GM19397 (cell line): ENCODE measurements around the gene PRDX3.

Source experiments
- ATAC-seq: cut with Tn5 transposase; IDR thresholded peaks from one replicate; pipeline ENCODE4 v1.9.1; 2021; ENCODE audit warnings: mild to moderate bottlenecking, moderate library complexity; ENCODE audit not compliant: unreplicated experiment

Gene PRDX3

DNA sequence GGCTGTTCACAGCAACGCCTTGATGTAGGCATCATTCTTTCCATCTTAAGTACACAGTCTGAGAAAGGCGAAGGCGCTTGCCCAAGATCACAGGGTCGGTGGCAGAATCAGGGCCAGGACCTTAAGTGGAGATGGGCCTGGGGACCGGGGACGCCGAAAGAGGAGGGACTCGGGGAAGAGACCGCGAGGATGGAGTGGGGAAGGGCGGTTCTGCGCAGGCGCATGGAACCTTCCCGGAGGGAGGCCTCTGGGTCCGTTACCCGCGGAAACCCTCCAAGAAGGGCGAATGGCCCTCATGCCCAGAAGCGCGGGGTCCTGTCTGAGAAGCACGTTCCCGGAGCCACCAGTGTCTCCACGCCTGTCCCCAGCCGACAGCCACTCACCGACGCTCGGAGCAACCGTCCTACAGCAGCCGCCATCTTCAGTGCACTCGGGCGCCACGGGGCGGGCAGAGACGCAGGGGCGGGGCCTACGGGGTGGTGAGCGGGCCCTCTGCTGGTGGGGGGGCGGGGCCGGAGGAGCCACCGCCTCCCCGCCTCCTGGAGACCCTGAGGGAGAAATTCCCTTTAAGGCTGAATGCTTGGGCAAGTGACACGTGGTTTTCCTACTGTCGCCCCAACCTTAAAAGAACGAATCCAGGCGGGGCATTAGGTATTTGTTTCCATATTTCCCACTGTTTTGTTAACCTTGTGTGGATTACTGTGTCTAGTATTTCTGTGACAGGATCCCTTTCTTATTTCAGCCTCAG is at the start of gene PRDX3:
Gene PRDX3, minus strand, starts transcription at position 441 of the 748 bp plus-strand sequence. Its CDS starts 22 bp downstream, at position 419.
- peak; percentile 95 for ATAC-seq

GRCh38 chr10:119227825-119228224 is 49.2 kb upstream of the PRDX3 start:
- ATAC-seq, result no peak

DNA sequence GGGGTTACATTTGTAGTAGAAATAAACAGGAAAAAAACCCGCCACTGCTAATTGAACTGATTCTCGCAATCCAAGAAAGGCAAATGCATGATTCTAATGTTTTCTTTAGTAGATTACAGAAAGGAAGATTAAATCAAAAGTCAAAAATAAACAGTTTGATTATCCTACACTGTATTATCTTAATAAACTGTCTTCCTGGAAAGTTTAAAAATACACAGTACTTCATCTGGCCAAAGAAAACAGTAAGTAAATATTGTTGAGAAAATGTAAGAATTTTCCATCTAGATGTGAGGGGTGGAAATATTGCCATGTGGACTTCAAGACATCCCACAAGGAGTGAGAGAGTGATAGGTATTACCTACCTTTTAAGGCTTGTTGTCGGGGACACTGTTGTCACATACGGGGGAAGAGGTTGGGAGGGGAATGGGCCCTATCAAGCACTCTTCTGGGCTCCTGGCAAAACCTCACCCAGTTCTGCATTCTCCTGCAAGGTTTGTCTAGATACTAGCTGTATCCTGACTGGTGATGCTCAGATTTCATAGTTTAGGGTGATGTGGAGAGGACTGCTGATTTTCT is 46.6 kb upstream of the PRDX3 start:
- no peak for ATAC-seq

DNA sequence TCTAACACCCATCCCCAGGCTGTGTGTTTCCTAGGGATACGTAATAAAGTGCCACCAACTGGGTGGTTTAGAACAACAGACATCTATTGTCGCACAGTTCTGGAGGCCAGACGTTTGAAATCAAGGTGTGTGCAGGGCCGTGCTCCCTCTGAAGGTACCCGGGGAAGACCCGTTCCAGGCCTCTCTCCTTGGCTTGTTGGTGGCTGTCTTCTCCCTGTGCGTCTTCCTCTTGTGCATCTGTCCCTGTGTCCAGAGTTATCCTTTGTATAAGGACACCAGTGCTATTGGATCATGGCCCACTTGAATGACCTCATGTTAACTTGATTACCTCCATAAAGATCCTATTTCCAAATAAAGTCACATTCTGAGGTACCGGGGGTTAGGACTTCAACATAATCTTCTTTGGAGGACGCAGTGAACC is 44.4 kb upstream of the PRDX3 start:
- ATAC-seq, result no peak

GRCh38 chr10:119222537-119222936 is 43.9 kb upstream of the PRDX3 start:
- no peak for ATAC-seq

- ATAC-seq, result no peak
Measured at GRCh38 chr10:119221666-119222065, 43.1 kb upstream of the PRDX3 start.

DNA sequence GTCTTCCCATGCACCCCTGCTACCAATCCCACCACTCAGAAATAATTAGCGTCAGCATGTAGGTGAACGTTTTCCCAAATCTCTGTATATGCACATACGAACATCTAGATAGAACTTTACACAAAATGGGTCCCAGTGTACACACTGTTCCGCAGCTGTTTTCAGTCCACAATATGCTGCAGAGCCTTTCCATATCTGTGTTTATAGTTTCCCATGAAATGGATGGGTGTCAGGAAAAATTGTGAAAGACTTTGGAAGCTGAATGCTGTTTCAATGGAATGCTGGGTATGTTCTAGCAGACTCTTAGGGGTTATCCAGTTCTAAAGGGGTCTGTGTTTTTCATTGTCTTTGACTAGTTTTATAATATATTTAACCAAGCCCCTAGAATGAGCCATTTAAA is 42.6 kb upstream of the PRDX3 start:
- ATAC-seq, result no peak

DNA sequence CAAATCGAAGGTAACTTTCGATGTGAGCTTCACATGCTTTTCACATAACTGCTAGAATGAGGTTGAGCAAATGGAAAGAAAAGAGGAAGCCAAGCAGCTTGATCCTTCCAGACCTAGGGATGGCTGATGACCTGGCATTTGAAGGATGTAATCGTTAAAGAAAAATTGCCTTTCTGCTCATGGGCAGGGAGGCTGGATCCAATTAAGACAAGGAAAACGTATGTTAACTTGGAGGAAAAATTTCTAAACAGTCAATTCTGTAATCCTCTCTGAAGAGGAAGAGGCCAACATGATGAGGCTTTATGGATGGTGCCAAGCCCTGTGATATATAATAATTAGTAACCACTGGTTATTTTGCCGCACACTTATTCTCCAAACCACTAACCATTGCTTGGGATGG is 41.3 kb upstream of the PRDX3 start:
- no peak for ATAC-seq

DNA sequence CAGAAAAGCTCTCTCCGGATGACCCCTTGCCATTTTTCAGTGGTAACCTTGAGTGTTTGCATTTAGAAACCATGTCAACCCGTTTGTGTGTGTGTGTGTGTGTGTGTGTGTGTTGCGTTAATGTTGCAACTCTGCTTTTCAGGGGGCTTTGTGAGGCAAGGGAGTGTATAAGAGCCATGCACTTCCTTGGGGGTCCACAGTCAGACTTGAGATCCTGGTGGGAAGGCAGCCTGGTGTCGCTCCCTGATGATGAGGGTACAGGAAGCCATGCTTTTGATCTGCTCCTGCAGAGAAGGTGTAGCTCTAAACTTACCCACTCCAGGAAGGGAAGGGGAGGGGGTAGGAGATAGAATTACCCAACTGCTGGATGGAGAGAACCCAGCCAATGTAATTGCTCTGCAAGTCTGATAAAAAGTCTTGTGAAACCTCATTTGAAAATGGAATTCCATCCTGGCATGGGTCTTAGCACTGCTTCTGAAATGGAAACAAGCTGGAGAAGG is 39.4 kb upstream of the PRDX3 start:
- no peak for ATAC-seq

GRCh38 chr10:119217401-119217800 is 38.8 kb upstream of the PRDX3 start:
- no peak for ATAC-seq

DNA sequence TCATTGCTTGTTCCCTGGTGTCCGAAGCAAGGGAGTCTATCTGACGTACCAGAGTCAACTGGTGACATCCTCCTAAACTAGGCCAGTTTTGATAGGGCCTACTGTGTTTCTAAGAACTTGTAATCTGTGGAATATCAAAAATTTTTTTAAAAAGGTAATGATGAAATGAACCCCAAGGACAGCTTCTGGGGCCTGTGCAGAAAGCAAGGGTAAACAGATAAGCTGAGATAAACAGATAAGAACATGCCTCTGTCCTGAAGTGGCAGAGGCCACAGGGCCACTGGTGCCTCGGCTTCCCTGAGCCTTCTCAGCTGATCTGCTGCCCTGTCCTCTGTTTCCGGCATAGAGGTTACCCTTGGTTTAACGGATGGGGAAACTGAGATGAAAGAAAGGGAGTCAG is 37.5 kb upstream of the PRDX3 start:
- no peak for ATAC-seq

- no peak for ATAC-seq
Measured at GRCh38 chr10:119215371-119215770, 36.8 kb upstream of the PRDX3 start.

DNA sequence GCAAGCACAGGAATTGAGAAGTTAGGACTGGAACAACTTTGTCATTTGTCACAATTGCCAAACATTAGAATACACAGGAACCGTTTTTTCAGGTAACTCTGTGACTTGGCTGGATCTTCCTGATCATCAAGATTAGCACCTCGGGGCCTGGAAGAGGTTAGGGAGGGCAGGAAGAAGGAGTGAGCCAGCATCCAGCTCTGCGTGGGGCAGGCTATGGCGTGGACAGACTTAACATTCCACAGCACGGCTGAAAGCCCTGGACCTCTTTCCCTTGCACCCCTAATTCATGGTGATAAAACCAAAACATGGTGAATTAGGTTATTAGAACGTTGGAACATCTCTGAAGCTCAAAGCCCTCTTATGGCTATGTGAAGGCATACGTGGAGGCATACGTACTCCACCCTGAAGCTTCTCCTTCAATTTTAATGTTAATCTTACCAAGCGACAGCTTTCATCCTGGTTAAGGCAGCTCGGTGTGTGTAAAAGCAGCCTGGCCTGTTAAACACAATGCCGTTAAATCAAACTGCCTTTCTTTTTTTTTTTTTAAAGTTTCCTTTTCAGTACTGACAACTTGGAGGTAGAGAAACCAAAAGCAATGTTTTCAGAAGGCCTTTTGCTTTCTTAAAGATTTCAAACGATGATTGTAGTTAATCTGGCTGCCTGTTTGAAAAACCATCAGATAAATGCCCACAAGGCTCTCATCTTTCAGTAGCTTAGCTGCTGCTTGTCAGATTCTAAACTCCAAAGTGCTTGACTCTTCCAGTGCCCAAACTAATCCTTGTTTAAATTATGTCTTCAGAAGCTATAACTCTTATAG is 33.2 kb upstream of the PRDX3 start:
- ATAC-seq, result no peak

DNA sequence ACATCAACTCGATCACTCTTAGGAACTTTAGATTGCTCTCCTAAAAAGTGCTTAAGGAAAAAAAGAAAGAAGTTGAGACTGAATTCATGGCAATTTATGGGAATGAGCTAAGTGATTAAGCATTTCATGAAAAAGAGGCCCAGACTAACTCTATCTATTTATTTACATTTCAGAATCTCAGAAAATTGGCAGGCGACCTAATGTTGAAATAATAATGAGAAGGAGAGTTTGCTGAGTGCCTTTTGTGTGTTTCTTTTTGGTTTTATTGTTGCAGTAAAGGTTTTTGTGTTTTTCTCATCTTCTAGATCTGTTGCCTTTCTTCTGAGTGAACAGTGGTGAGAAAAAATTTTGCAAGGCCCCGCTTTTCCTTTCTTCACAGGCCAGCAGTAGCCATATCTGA is 32.6 kb upstream of the PRDX3 start:
- ATAC-seq, result no peak

DNA sequence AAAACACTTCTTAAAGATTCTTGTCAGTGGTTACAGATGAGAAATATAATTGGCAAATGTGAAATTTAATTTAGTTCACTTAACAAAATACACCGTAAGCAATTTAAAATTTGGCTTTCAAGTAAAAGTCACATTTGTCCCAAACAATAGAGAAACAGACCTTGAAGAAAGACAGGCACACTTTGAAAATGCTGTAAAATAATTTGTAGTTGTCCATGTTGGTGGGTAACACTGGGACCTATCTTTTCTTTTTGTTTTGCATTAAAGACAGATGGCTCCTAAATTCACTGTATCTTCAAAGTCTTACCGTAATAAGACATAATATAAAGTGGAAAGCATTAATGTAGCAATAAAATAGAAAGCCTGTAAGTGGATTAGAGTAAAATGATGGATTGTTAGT is 32.0 kb upstream of the PRDX3 start:
- no peak for ATAC-seq

DNA sequence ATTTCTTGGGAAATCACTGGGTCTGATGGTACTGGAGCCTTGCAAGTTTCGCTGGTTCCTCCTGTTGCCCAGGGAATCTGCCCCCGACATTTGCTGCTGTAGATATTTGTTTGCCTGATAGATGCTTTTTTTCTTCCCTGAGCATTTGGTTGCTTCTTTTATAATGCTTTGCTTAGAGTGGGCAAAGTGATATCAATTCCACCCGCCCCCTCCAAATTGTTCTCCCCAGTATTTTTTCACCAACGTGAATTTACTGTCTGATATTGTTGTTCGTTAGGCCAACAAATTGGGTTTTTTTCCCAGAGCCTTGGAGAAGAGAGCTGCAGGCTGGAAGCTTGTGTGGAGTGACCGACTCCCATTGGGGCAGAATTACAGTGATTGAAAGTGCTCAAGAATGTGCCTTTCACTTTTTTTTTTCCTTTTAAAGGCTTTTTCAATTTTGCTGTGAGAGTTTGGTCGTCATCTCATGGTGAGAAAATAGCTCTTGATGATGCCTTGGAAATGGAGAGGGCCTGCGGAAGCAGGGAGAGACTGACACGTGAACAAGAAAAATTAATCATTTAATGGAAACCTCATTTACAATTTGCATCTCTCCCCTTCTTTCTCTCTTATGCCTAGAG is 31.2 kb upstream of the PRDX3 start:
- no peak for ATAC-seq

GRCh38 chr10:119209035-119209735 is 30.6 kb upstream of the PRDX3 start:
- ATAC-seq, result no peak

- ATAC-seq, result no peak
Measured at GRCh38 chr10:119208553-119208940, 29.9 kb upstream of the PRDX3 start.

DNA sequence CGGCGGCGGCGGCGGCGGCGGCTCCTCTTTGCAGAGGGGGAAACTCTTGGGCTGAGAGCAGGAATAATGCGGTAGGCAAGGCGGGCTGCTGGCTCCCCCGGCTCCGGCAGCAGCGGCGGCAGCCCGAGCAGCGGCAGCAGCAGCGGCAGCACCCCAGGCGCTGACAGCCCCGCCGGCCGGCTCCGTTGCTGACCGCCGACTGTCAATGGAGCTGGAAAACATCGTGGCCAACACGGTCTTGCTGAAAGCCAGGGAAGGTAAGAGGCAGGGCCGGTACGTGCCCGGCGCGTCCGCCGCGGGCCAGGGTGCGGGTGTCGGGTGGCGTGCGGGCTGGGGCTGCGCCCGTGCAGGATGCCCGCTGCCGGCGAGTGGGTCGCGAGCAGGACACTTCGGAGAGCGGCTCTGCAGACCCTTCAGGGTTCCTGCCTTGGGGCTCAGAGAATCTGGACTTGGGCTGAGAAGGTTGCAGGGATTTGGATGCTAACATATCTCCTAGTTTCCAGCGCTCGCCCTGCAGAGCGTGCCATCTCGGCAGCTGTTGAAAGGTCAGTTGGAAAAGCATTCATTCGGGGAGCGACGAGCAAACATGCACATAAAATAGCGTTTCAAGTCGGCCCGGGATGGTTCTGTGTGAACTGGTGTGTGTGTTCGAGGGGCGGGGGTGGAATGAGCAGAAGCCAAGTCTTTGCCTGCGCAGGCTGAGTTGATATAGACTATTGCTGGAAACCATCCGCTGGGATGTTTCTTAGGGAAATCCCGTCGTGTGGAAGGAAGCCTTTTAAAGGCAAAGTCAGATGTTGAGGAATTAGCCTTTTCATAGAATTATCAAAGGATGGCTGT is 29.3 kb upstream of the PRDX3 start:
- ATAC-seq, result no peak

GRCh38 chr10:119207366-119207666 is 28.7 kb upstream of the PRDX3 start, which contains the start of gene GRK5:
TSS of gene GRK5 (plus strand) at chr10:119207571. CDS start at chr10:119207918, 347 bp downstream.
- peak; percentile 76 for ATAC-seq
